PFSK-1 (cell line): Measurements from ENCODE around the gene STRN.

Experiments used
- POLR2AphosphoS5 ChIP-seq: IDR thresholded peaks from 2 replicates; pipeline ENCODE4 v1.6.1; 2012; ENCODE audit warnings: low read depth, mild to moderate bottlenecking, control low read depth, low read length, moderate library complexity
- REST ChIP-seq, 2 experiments: IDR thresholded peaks; 2 replicates each; pipeline versions ENCODE4 v1.6.1 to v1.8.0; 2011 to 2012; ENCODE audit warnings: low read depth in 2 of 2, low read length in 2 of 2, control low read depth in 1 of 2, inconsistent platforms in 1 of 2, mild to moderate bottlenecking in 1 of 2, moderate library complexity in 1 of 2; ENCODE audit not compliant: insufficient read depth in 1 of 2
- SIN3A ChIP-seq: IDR thresholded peaks from 2 replicates; pipeline ENCODE4 v1.6.1; 2012; ENCODE audit warnings: mild to moderate bottlenecking, low read length, moderate library complexity, borderline replicate concordance; ENCODE audit not compliant: insufficient read depth
- TAF1 ChIP-seq: IDR thresholded peaks from 2 replicates; pipeline ENCODE4 v1.6.1; 2012; ENCODE audit warnings: low read length, control low read depth, borderline replicate concordance; ENCODE audit not compliant: insufficient read depth

GRCh38 chr2:36951027-36951518, 15.3 kb downstream of the STRN start:
- TF ChIP-seq POLR2AphosphoS5 (no peak), REST (IDR thresholded peaks at IDR 0.05; ENCODE audit: insufficient read depth in 1 of 2, low read depth in 2 of 2, low read length in 2 of 2) (no peak), TAF1 (no peak), SIN3A (no peak)
